CD4-positive, alpha-beta T cell treated with Interleukin-15 for 4 hours (primary cell): ENCODE results near the gene C16orf74.

Experiments used
- DNase-seq: peaks from one replicate; pipeline ENCODE4 v3.0.0-alpha.2; 2020; ENCODE audit warnings: low spot score

Gene C16orf74

GRCh38 chr16:85695196-85696128 is 55.4 kb downstream of the C16orf74 start:
- no peak for DNase-seq

GRCh38 chr16:85690469-85691064 is 60.3 kb downstream of the C16orf74 start:
- no peak for DNase-seq

DNA sequence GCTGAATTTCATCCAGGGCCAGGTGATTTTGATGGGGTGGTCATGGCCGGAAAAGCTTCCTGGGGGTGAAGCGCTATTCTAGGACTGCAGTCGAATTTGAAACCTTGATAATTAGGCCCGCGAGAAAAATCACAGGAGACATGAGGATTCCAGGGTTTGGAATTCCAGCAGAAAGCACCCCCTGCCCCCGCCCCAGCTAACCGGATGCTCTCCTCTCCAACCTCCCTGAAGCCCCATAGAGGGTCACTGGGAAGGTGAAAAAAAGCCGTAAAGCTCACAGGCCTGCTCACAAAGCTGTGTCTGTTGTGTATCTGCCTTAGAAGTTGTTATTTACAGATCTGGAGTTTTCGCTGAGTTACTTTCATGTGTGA is 61.0 kb downstream of the C16orf74 start:
- no peak for DNase-seq

- DNase-seq, result no peak
These were observed 61.5 kb downstream of the C16orf74 start for GRCh38 chr16:85689285-85689949.

DNA sequence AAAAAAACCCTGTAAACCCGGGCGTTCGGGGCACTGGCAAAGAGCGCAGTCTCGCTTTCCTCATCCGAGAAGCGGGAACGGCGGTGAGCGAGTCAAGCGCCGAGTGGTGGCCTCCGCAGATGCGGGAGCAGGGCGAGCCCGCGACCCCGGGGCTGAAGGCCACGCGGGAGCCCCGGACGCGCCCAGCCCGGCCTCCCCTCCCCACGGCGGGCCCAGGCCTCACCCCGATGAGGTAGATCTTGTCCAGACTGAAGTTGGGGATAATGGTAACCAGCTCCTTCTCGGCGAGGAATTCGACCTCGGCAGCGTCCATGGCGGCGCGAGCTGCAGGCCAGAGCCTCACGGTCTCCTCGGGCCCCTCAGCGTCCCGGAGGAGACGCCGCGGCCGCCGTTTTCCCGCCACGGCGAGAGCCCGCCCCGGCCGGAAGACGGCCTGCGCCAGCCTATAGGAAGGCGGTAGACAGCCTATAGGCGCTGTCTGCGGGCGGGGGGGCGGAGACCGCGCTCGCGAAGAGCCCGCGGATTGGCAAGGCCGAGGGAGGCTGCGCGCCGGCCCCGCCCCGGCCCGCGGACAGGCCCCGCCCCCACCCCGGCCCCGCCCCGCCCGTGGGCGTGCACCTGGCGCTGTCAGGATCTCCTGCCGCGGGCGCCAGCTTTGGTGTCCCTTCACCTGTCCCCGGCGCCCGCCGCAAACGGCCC is 62.2 kb downstream of the C16orf74 start, which contains the start of gene GINS2:
Gene GINS2 (minus strand): TSS at position 369 of the 699 bp plus-strand sequence. CDS start 56 bp downstream, at position 313.
- DNase-seq, result peak; percentile 91

DNA sequence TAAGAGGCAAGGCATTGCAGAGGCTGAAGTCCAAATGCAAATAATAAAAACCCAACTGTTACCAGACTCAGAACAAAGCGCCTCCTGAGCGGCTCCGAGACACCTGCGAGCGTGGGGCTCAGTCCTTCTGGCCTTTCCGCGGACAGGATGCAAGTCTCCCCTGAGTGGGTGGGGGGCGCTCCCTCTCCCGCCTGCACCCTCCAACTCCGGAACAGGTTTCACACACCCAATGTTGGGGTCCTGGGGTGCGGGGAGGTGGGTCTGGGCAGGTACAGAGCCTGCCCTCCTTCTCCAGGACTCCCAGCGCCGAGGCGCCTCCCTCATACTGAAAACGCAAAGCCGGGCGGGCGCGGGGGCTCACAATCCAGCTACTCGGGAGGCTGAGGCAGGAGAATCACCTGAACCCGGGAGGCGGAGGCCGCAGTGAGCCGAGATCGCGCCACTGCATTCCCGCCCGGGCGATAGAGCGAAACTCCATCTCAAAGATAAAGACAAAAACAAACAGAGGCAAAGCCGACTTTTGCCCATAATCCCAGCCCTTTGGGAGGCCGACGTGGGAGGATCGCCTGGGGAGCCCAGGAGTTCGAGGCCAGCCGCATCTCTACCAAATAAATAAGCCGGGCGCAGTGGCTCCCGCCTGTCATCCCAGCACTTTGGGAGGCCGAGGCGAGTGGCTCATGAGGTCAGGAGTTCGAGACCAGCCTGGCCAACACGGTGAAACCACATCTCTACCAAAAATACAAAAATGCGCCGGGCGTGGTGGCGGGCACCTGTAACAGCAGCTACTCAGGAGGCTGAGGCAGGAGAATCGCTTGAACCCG is 63.0 kb downstream of the C16orf74 start:
- no peak for DNase-seq

DNA sequence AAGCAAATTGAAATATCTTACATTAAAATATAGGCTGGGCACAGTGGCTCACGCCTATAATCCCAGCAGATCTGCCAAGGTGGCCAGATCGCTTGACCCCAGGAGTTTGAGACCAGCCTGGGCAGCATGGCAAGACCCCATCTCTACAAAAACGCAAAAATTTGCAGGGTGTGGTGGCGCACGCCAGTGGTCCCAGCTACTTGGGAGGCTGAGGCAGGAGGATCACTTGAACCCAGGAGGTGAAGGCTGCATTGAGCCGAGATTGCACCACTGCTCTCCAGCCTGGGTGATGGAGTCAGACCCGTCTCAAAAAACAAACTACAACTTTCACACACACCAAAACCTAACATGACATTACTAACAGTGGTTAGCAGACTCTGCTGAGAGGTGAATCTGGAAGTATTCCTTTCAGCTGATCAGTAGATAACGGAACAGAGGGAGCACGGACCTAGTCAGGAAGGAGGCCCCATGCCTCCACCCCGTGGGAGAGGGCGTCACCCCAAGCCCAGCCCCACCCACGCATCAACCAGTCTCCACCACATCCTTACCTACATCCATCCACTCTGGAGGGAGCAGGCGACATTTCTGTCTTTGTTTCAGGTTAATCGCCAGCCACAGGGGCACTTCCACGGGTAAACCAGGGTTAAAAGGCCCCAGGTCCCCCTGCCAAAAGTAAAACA is 63.8 kb downstream of the C16orf74 start:
- no peak for DNase-seq

DNA sequence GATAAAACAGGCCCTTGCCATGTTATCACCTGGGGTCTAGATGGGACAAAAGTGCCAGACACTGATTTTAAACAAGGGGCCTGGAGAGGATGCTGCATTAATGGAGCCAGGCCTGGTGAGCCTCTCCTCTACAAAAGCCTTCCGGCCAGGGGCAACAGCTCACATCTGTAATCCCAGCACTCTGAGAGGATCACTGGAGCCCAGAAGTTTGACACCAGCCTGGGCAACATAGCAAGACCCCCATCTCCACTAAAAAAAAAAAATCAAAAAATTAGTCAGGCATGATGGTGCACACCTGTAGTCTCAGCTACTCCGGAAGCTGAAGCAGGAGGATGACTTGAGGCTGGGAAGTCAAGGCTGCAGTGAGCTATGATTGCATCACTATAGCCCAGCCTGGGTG is 65.6 kb downstream of the C16orf74 start:
- DNase-seq, result no peak

DNA sequence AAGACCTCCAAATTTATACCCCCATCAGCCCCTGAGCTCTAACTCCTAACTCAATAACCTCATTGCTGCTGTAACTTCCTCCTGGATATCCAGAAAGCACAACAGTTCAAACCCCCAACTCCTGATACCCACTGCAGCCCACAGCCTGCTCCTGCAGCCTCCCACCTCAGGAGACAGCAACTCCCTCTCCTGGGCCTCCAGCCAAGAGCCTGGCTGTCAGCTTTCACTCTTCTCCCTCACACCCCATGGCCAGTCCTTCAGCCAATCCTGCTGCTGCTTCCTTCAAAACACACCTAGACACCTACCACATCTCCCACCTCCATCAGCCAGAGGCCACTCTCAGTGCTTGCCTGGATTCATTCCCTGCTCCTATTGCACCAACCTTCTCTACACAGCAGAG is 67.5 kb downstream of the C16orf74 start:
- no peak for DNase-seq

DNA sequence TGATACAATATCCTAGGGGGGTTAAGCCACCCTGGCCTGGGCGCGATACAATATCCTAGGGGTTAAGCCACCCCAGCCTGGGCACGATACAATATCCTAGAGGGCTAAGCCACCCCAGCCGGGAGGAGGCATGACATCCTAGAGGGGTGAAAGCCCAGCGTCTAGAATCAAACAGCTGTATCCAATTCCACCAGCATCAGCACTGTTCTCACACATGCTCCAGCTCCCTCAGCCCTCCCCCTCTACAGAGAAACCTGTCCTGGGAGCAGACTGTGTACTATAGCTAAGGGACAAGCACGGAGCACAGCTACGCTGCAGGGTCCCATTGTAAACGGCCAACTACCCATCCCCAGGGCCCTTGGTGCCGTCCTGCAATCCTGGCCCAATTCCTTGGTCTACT is 68.4 kb downstream of the C16orf74 start:
- no peak for DNase-seq

- no peak for DNase-seq
These were observed 69.6 kb downstream of the C16orf74 start for GRCh38 chr16:85681255-85681654.

- DNase-seq, result no peak
These were observed 70.4 kb downstream of the C16orf74 start for GRCh38 chr16:85680352-85680944.

GRCh38 chr16:85679870-85680269 is 71.0 kb downstream of the C16orf74 start:
- no peak for DNase-seq

DNA sequence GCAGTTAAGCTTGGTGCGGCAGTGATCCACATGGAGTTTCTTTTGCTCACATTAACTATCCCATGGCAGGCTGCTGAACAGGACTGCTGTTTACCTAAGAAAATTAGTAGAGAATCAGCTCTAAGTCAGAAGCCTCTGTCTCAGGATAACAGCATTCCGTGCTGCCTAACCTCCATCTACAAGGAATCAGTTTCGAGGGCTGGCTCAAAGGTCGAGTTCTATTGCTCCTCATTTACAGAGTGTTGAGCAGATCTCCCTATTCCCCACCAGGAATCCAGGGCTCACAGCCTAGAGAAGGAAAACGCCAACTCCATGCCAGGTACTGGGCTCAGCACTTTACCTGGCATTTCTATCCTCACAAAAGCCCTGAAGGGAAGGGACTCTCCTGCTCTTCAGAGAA is 72.1 kb downstream of the C16orf74 start:
- DNase-seq, result no peak

DNA sequence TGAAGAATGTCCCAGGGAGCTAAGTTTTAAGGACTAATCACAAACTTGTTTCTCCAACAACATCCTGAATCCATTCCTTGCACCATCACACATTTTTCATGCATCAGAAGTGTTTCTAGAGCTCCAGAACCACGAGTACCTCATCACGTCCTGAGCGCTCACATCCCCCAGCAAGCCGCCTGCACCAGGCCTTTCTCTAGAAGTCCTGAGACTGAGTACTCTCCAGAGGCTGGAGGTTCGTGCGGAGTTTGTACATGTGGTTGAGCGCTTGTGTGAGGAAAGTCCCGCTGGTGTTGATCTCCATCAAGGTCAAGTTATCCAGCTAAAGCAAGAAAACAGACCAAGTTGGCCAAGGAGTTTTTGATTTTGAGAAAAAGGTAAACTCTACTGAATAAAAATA is 72.9 kb downstream of the C16orf74 start:
- DNase-seq, result no peak

GRCh38 chr16:85677383-85677967 is 73.4 kb downstream of the C16orf74 start:
- no peak for DNase-seq

GRCh38 chr16:85676466-85676865 is 74.4 kb downstream of the C16orf74 start:
- no peak for DNase-seq

DNA sequence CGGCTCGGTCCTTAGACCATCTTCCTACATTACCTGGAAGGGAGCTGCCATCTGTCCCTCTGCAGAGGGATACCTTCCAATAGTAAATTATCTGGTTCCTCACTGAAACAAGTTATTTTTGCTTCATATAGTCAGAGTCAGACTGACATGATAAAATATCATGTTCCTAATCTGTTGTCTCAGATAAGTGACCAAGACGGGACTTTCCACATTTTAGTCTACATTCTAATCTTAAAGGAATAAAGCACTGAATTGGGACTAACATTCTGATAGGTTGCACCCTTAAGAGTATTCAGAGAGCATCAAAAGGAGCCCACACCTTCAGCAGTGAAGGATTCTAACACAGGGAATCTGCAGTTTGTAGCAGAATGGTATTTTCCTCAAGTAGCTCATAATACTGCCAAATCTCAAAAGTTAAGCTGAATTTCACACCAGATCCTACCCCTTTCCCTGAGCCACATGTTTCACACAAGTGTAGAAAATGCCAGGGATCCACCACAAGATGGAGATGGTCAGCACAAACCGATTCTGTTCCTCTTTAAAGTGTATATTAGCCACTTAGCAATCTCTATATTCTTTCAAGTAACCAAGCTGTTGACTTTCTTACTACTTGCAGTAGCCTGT is 75.5 kb downstream of the C16orf74 start:
- DNase-seq, result no peak

DNA sequence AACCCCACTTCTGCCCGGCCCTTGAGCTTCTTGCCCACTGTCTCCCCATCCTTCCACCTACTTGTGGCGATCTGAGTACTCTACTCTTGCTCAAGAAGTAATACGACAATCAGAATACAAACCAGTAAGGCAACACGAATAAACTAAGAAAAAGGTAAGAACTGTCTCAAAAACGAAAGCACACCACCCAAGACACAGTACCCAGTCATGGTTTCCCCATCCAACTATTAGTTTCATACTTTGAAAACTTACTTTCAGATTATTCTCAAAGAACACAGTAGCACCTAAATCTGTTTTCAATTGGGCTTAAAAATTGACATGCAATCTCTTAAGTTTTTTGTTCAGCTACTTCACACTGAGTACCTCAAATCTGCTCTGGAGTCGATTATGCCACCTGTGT is 76.1 kb downstream of the C16orf74 start:
- no peak for DNase-seq

GRCh38 chr16:85674418-85674755 is 76.5 kb downstream of the C16orf74 start:
- DNase-seq, result no peak
